ENCODE results near the gene KLHL11.

DNA sequence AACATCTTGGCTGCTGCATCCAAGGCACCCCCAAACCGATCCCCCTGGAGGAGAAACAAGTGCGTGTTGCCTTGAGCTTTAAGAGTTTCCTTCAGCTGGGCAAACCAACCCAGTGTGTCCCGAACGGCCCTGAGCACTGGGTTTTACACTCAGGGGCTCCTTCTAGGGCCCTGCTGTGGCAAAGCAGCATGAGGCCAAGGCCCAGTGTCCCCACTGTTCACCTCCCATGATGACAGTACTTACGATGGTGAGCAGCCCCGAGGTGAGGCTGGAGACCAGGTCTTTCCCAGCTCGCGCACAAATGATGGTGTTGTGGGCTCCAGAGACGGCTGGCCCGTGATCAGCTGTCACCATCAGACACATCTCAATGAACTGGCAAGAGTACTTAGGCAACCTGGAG is 6.6 kb upstream of the KLHL11 start:
- no peak for TF ChIP-seq EZH2 (IDR thresholded peaks at IDR 0.05; ENCODE audit: insufficient read depth, poor library complexity, severe bottlenecking)
- TF ChIP-seq EZH2phosphoT487 (IDR thresholded peaks at IDR 0.05; ENCODE audit: insufficient read depth, low read depth), result no peak
